Fibroblast of the conjunctiva (primary cell): ENCODE measurements around the gene TAF1B.

Experiments
- DNase-seq: peaks from one replicate; pipeline ENCODE4 v3.0.0-alpha.2; 2010; ENCODE audit warnings: low read depth

Gene TAF1B

GRCh38 chr2:9966491-9967022 is 123.3 kb downstream of the TAF1B start:
- no peak for DNase-seq

GRCh38 chr2:9967053-9967775 is 123.9 kb downstream of the TAF1B start:
- no peak for DNase-seq

- DNase-seq, result no peak
Observed at GRCh38 chr2:9968553-9969497, 125.6 kb downstream of the TAF1B start.

DNA sequence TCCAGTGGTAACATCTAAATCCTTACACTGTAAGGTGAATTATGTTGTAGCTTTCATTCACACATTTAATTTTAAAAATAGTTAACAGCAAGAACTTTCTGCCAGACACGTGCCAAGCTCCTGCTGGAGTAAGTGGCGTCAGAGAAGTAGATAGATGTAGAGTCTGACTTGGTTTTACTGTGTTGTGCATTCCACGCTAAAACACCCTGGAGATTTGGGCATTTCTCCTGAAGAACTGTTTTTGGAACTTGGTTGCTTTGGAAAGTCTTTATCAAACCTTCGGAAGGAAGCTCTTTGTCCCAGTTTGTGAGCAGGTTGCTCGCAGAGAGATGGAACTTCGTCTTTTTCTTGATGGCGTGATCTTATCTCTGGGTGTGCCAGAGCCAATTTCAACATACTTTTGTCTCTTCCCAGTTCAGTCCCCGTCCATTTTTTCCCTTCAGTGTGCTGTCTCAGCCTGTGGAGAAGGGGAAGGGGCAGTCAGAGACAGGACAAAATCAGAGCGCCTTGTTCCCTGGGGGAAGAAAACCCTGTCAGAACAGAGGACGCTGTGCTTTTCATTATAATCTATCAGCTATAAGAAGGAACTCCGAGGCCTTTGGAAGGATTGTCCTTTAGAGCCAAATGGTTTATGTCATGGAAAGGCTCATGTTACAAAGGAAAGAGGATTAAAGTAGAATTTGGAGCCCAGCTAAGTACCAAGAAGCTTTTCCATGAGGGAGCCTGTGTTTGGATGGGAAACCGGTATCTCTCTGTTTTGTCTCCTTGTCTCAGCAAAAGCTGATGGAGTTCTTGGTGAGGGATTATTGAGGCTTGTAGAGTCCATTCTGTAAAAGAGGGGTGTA is 127.1 kb downstream of the TAF1B start:
- DNase-seq, result no peak

- no peak for DNase-seq
Observed at GRCh38 chr2:9971105-9971818, 128.0 kb downstream of the TAF1B start.

DNA sequence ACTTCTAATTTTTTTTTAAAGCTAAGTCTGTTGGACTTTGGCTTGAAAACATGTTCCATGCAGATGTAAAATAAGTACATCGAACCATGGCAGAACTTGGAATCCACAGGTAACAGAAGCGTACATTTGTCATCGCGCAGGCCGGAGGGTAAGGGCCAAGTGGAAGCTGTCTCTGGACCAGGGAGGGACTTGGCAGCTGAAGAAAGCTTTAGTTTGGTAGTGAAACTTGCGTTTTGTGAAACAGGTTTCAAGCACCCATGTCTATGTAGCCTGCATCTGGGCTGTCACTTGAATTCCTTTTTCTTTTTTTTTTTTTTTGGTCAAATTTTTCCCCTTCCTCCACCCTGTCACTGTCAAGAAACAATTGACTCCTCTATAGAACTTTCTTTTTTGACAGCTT is 128.6 kb downstream of the TAF1B start:
- DNase-seq, result no peak

DNA sequence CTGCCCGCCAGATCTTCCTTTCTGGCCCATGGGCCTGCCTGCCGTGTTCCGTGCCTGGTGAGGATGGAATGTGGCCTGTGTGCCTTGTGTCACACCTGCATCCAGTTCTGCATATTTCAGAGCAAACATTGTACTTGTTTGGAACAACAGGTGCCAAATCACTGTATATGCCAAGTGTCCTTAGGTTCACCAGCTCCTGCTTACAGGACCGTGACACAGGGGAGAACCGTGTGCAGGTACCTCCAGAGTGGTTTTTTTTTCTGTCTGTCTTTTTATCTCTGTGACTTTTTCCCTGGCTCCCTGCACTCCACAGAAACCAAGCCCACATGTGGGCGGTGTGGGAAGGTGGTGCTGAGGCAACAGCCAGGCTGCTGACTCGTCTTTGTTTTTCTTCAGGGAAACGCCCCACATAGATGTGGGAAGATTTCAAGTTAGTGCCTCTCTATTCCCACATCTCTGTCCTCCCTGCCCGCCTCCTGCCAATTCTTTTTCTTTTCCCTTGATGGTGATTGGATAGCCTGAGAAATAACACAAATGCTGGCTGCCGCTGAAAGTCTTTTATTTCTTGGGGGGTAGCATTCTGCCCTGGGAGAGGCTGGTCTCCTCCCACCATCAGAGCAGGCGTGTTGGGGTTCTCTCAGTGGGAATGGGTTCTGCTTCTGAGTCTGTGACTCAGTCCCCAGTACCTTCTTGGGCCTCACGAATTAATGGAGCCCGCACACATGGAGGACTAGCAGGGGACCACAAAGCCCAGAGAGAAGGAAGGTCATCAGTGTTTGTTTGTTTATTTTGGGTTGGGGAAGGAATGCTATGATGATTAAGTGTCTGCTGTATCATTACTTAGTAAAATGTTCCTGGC is 129.6 kb downstream of the TAF1B start:
- DNase-seq, result no peak

- no peak for DNase-seq
Observed at GRCh38 chr2:9973690-9974089, 130.4 kb downstream of the TAF1B start.

DNA sequence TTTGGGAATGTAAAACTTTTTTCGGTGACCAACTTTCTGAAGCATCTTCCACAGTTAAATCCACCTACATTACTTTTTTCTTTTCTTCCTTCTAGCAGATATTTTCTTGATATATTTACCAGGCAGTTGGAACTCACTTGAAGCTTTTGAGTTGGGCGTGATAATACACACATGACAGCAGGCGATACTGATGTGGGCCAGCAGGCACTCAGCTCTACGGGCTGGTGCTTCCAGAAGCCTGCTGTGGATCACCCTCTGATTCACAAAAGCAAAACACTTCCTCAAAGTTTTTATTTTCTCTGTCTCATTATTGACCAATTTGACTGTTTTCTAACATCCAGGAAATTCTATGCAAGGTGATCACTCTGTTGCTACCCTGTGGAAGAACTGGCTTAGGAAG is 131.1 kb downstream of the TAF1B start:
- no peak for DNase-seq

DNA sequence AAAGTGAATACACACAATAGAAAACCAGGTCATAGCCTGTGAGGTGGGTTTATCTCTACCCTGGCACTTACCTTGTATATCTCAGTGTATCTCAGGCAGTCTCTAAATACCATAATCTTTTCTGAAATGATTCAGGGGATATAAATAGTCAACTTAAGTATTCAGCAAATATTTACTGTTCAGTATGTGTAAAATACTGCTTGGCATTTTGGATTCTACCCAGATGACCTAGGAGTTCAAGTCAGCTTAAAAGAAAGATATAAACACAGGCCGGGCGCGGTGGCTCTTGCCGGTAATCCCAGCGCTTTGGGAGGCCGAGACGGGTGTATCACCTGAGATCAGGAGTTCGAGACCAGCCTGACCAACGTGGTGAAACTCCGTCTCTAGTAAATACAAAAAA is 132.1 kb downstream of the TAF1B start:
- DNase-seq, result no peak

DNA sequence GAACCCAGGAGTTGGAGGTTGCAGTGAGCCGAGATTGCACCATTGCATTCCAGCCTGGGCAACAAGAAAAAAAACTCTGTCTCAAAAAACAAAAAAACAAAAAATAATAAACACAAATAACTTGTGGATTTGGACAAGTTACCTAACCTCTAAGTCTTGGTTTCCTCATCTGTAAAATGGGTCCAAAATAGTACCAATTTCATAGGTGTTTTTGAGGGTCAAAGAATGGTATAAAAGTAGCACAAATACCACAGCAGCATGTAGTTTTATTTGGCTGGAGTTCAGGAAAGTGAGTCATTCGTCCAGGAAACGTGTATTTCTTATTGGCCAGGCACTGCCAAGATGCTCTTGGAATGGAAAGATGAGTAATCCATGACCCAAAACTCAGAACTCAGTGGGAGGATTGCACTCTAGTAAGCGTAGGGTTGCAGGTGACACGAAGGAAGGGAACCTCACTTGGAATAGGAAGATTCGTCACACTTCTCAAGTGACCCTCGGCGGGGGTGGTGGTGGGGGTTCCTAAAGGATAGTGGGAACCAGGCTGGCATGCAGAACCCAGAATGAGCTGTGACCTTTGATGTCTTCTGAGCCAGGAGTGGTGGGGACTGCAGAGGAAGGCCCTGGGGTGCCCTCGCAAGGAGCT is 132.7 kb downstream of the TAF1B start:
- DNase-seq, result peak; percentile 95

DNA sequence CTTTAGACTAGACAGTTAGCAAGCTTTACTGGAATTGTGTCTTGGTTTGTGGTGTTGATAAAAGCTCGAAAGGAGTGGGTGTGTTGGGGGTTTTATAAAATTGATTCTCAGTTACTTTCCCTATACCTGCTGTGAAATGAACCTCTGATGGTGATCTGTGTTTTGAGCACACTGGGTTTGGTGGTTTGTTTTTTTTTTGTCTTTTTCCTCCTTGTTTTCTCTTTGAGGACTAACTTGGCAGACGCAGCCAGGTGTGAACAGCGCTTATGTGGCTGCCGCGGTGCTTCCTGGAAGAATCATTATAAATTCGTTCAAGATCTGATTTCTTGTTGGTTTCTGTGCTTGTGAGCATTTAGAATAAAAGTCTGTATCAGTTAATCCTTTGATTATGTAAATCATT is 136.7 kb downstream of the TAF1B start:
- no peak for DNase-seq

DNA sequence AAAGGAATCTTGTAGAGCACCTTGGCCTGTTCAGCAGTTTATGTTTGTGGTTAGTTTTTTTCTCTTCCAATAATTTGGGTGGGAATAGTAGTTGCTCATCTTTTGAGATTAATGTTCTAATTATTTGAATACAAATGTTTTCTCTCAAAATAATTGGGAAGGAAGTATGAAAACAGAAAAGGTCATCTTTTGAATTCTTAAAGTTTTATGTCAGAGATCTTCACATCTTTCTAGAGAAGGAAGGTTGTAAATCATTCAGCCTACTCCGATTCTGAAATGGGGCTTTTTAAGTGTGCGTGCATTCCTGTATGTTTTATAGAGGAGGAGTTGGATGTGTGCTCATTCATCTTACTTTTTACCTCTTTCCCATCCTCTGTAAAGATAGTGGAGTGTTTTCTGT is 137.2 kb downstream of the TAF1B start:
- no peak for DNase-seq

DNA sequence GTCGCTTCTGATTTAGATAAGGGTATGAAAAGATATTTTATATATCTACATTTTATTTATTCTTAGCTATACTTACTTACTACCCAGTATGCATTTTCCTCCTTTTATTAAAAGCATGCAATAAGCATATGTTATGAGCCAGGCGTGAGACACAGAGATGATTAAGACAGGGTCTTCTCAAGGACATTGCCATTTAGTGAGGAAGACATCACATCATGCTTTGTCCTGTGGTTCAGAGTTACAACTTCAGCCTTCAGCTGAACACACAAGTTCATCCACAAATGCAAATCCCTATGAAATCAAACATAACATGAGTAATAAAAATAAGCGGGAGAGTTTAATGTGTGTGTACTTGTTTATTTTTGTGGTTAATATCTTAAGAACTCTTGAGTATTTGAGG is 138.4 kb downstream of the TAF1B start:
- no peak for DNase-seq

- peak; percentile 82 for DNase-seq
Observed at GRCh38 chr2:9982248-9982647, 139.0 kb downstream of the TAF1B start.

DNA sequence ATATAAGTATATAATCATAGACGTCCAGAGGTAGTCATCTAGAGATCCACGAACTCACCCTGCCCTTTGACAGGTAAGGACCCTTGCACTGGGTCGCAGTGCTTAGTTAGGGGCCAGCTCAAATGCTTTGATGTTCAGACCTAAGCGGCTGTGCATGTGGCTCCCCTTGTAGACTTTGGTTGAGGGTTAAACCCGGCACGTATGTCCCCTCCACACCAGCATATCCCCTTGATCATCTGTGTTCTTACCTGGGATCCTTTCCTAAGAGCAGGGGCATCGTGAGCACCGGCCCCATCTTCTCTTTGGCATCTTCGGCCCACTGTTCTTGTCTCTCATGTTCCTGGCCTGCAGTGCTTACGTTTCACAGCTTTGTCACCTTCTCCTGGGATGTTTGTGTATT is 139.6 kb downstream of the TAF1B start:
- DNase-seq, result no peak

- no peak for DNase-seq
Observed at GRCh38 chr2:9983401-9984216, 140.3 kb downstream of the TAF1B start.
